Effector memory CD4-positive, alpha-beta T cell (primary cell): ENCODE data around the gene RNF145.
"Not testable (repeated sequence)": the region's sequence is repeated elsewhere in the genome, so short reads cannot be mapped to it uniquely, and the experiment has no call there.

Experiments
- DNase-seq, 3 donors: peaks; one replicate each; pipeline ENCODE4 v3.0.0-alpha.2; 2020
- H3K27ac ChIP-seq: 2 replicates; pipeline ENCODE4 v1.7.0; 2013; ENCODE audit warnings: mild to moderate bottlenecking, low read length, moderate library complexity; ENCODE audit not compliant: insufficient read depth, poor library complexity, severe bottlenecking
- H3K27me3 ChIP-seq: replicated peaks from 2 replicates; pipeline ENCODE4 v1.7.0; 2013; ENCODE audit warnings: mild to moderate bottlenecking, low read length; ENCODE audit not compliant: insufficient read depth, control insufficient read depth, poor library complexity, severe bottlenecking
- H3K36me3 ChIP-seq: 2 replicates; pipeline ENCODE4 v1.7.0; 2013; ENCODE audit warnings: mild to moderate bottlenecking, low read length, moderate library complexity; ENCODE audit not compliant: control insufficient read depth, insufficient read depth
- H3K4me1 ChIP-seq: 2 replicates; pipeline ENCODE4 v1.7.0; 2013; ENCODE audit warnings: low read length, mild to moderate bottlenecking; ENCODE audit not compliant: control insufficient read depth, insufficient read depth, poor library complexity, severe bottlenecking
- H3K4me3 ChIP-seq: 2 replicates; pipeline ENCODE4 v1.7.0; 2013; ENCODE audit warnings: low read length, low read depth, mild to moderate bottlenecking; ENCODE audit not compliant: insufficient read depth, poor library complexity, severe bottlenecking
- H3K9me3 ChIP-seq: 2 replicates; pipeline ENCODE4 v1.7.0; 2013; ENCODE audit warnings: mild to moderate bottlenecking, low read length, moderate library complexity; ENCODE audit not compliant: control insufficient read depth

The RNF145 gene

DNA sequence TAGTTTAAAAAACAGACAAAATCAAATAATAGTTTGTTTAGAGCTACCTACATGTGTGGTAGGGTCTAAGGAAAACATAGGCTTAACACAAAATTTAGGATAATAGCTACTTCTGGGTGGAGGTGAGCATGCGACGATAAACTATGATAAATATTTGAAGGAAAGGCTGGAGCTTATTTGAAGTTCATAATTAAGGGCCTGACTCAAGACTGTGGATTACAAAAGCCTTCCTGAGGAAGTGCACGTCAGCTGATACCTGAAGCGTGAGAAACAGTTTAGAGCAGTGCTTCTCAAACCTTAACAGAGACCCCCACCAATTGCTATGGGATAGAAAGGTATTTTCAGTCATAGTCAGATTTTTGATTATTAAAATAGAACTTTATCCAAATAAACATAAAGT lies 33.3 kb upstream of the RNF145 start:
- H3K4me3 ChIP-seq = no peak overlapping the region
- H3K36me3 ChIP-seq = no peaks in the 10 kb centered on the region
- no peaks in the 10 kb centered on the region for H3K9me3 ChIP-seq
- no peaks in the 10 kb centered on the region for H3K4me1 ChIP-seq
- H3K27ac ChIP-seq = no peak overlapping the region
- no peaks in the 10 kb centered on the region for H3K27me3 ChIP-seq
- DNase-seq = no peak

DNA sequence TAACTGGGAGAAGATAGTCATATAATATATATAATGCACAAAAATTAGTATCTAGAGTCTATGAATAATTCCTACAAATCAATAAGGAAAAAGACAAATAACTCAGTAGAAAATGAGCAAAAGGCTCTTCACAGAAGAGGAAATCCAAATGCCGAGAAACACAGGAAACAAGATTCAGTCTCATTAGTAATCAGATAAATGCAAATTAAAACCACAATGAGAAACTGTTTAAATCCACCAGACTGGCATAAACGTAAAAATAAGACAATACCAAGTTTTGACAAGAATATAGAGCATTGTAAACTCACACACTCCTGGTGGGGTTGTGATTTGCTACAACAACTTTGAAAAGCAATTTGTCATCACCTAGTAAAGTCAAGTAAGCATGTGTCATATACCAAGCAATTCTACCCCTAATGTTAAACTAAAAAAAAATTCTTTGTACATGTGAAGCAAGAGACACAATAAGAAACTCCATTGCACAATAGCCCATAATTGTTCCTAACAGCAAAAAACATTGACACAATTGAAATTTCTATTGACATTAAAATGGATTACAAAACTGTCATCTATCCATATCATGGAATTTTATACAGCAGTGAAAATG lies 32.7 kb upstream of the RNF145 start:
- DNase-seq = no peak
- no peak overlapping the region for H3K4me3 ChIP-seq
- H3K9me3 ChIP-seq = no peaks in the 10 kb centered on the region
- no peaks in the 10 kb centered on the region for H3K4me1 ChIP-seq
- H3K27me3 ChIP-seq = no peaks in the 10 kb centered on the region
- no peaks in the 10 kb centered on the region for H3K36me3 ChIP-seq
- H3K27ac ChIP-seq = no peak overlapping the region

DNA sequence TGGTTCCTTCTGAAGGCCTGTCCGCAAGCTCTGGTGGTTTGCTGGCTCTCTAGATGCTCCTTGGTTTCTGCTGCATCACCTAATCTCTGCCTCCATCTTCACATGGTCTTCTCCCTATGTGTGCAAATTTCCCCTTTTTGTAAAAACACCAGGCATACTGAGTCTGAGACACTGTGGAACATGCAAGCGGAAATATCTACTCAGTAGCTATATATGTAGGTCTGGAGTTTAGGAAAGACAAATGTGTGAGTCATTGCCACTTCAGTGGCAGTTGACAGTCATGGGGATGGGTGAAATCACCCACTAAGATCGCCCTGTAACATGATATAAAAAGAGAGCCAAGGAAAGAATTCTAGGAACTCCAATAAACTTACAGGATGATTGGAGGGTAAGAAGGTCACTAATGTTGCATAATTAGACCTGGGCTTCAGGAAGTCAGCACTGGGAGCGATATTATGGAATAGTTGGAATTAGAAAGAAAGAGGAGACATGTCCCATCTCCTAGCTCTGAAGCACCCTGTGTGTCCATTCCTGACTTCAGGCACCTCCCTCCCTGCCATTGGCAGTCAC lies 31.0 kb upstream of the RNF145 start:
- Histone ChIP-seq H3K4me3 (no peak overlapping the region), H3K4me1 (no peaks in the 10 kb centered on the region), H3K36me3 (no peaks in the 10 kb centered on the region), H3K27me3 (no peaks in the 10 kb centered on the region), H3K9me3 (no peaks in the 10 kb centered on the region), H3K27ac (no peak overlapping the region)
- no peak for DNase-seq

DNA sequence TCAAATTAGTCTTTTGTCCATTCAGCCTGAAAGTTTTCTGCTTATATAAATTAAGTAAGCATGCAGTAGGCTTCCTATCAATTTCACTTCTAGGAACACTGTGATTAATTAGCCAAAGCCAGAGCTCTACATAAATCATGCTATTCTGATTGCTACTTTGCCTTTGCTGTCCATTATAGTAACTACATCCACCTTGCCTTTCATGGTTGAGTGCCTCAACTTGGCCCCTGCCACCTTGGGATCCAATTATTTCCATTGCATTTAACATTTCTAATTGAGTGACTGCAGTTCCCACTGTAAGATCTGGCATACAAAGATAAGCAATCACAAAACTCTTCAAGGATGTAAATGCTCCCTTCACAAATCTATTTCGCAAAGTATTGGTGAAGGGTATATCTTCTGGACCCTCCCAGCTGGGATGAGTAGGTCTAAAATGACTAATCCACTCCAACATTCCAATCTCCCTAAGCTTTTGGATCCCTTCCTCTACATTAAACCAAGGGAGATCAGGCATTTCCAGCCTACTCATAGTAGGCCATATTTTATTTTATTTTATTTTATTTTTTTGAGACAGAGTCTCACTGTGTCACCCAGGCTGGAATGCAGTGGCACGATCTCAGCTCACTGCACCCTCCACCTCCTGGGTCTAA lies 26.6 kb upstream of the RNF145 start:
- not testable (repeated sequence) for H3K4me3 ChIP-seq, H3K36me3 ChIP-seq, H3K9me3 ChIP-seq, H3K4me1 ChIP-seq, H3K27me3 ChIP-seq, H3K27ac ChIP-seq, DNase-seq

DNA sequence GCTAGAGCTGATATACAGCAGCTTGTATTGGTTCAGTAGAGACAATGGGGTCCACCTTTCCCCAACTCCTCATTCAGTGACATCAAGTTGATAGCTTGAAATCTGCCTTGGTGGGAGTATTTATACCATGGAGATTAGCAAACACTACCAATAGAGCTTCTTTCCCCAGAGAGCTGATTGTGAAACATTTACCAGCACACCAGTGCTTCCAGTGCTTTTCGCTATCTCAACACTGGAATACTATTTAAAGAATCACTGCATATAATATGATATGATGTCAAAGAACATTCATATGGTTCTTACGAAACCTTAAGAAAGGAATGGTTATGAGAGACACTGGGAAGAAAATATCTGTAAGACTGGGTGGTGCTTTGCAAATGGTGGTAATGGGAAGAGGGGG lies 21.8 kb upstream of the RNF145 start:
- Histone ChIP-seq H3K27me3 (no peaks in the 10 kb centered on the region), H3K4me1 (no peaks in the 10 kb centered on the region), H3K9me3 (no peaks in the 10 kb centered on the region), H3K27ac (no peak overlapping the region), H3K4me3 (no peak overlapping the region), H3K36me3 (no peaks in the 10 kb centered on the region)
- DNase-seq = no peak

DNA sequence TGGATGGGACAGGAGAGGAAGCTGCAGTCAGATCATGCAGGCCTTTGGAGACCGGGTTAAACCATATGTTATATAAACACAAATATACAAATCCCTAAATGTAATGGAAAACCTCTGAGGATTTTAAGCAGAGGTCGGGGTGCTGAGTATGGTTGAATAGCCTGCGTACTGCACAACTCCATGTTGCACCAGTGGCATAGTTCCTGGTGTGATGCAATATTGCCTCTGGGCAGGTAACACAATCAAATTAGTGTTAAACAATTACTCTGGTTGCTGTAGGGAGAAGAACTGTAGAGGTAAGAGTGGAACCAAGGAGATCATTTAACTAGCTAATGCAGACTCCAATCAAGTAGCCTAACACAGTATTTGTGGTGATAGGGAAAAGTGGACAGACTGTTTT lies 21.3 kb upstream of the RNF145 start:
- H3K4me1 ChIP-seq = no peaks in the 10 kb centered on the region
- H3K9me3 ChIP-seq = no peaks in the 10 kb centered on the region
- no peak for DNase-seq
- no peak overlapping the region for H3K4me3 ChIP-seq
- H3K27me3 ChIP-seq = no peaks in the 10 kb centered on the region
- H3K36me3 ChIP-seq = no peaks in the 10 kb centered on the region
- H3K27ac ChIP-seq = no peak overlapping the region

DNA sequence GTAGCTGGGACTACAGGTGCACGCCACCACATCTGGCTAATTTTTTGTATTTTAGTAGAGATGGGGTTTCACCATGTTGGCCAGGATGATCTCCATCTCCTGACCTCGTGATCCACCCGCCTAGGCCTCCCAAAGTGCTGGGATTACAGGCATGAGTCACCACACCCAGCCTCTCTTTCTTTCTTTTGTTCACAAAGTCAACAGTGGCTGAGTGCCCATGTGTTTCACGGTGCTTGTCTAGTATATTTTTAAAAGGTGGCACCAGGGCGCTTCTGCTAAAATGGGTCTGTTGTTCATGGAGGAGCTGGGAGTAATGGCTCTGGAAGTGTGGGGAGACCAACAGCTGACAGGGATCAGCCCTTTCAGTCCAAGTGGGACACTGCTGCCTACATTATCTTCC lies 18.7 kb upstream of the RNF145 start:
- H3K27ac ChIP-seq, H3K27me3 ChIP-seq, H3K9me3 ChIP-seq, H3K36me3 ChIP-seq, H3K4me1 ChIP-seq, H3K4me3 ChIP-seq, DNase-seq: not testable (repeated sequence)

DNA sequence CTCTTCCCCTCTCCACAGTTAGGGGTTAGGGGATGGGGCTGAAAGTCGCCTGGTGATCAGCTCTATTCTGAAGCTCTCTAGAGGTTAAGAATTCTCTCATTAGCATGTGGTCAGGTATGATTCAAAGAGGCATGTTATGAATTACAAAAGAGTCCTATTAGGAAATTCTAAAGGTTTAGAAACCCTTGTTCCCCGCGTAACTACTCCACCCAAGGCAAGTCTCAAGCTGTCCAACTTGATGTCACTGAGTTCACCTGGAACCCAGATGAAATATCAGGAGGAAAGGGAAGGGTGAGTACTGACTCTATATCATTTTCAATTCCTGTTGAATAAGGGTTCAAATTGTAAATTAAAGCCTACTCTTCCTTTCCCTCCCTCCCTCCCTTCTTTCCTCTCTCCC lies 18.1 kb upstream of the RNF145 start:
- Histone ChIP-seq H3K27ac (no peak overlapping the region), H3K4me3 (no peak overlapping the region), H3K27me3 (no peaks in the 10 kb centered on the region), H3K9me3 (no peaks in the 10 kb centered on the region), H3K36me3 (no peaks in the 10 kb centered on the region), H3K4me1 (no peaks in the 10 kb centered on the region)
- DNase-seq = no peak

DNA sequence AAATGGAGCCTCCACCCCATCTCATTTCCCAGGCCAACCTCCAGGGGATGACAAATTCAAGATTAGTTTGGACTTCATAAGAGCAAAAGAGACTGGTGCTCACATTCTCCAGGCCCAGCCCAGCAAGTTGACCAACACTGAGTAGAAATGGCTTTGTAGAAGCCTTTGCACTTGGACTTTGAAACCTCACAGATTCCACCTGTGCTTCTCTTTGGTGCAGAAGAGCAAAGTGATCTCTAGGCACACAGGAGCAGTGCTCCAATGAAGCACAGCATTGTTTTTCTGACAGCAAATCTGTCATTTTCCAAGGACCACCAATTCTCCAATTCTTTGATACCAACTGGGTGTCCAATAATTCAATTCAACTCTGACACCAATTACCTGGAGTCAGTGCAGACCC lies 17.1 kb upstream of the RNF145 start:
- DNase-seq = no peak
- Histone ChIP-seq H3K27me3 (no peaks in the 10 kb centered on the region), H3K4me3 (no peak overlapping the region), H3K27ac (no peak overlapping the region), H3K9me3 (no peaks in the 10 kb centered on the region), H3K36me3 (no peaks in the 10 kb centered on the region), H3K4me1 (no peaks in the 10 kb centered on the region)

DNA sequence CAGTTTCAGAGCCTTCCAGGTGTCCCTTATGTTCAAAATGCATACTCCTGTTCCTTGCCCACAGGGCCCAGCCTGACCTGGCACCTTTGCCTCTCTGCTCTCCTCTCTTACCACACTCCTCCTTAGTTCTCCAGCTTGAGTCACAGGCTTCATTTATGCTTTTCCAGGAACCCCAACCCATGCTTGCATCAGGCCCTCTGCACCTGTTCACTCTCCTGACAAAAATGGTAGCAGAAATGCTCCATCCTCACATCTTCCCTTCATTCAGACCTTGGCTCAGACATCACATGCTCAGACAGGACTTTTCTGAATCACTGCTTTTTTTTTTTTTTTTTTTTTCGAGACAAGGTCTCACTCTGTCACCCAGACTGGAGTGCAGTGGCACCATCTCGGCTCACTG lies 15.1 kb upstream of the RNF145 start:
- Histone ChIP-seq H3K36me3 (no peaks in the 10 kb centered on the region), H3K27me3 (no peaks in the 10 kb centered on the region), H3K9me3 (no peaks in the 10 kb centered on the region), H3K27ac (no peak overlapping the region), H3K4me3 (no peak overlapping the region), H3K4me1 (no peaks in the 10 kb centered on the region)
- DNase-seq = no peak
